Activated CD8-positive, alpha-beta memory T cell treated with anti-CD3 and anti-CD28 coated beads, Interleukin-2, amount 50 U/mL, for 48 hours (primary cell): ENCODE measurements around the gene PPP2R2B.
"Not testable (repeated sequence)": the region's sequence is repeated elsewhere in the genome, so short reads cannot be mapped to it uniquely, and the experiment has no call there.

ENCODE experiments used
- DNase-seq: peaks from one replicate; pipeline ENCODE4 v3.0.0-alpha.2; 2020

Gene PPP2R2B

DNA sequence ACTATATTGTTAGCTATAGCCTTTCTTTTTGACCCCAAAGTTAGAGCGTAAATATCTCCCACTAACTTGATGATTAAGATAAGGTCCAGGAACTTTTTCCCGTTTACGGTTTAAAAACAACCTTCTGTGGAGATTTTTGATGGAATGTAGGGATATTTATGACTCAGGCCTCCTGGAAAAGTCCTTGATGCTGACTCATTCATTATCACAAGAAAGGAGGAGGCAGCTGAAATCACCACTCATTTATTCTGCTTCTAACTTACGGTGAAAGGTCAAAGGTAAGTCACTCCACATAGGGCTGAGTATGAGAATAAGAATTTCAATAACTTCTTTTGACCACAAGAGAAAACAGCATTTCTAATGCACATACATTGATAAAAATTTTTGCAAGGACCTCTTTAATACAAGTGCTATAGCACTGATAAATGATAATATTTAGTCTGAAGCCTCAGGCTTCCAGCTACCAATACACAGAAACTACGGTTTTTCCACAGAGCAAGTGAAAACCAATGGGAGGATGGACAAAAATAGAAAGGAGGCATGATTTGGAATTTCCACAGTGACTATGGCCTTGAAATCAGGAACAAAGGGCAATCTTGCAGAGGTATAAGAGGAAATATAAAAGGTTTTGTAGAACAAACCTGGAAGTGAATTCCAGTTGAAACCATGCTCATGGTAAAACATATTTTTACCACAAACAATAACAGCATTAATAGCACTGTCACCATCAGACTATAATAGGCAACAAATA is 146.5 kb downstream of the PPP2R2B start:
- no peak for DNase-seq

DNA sequence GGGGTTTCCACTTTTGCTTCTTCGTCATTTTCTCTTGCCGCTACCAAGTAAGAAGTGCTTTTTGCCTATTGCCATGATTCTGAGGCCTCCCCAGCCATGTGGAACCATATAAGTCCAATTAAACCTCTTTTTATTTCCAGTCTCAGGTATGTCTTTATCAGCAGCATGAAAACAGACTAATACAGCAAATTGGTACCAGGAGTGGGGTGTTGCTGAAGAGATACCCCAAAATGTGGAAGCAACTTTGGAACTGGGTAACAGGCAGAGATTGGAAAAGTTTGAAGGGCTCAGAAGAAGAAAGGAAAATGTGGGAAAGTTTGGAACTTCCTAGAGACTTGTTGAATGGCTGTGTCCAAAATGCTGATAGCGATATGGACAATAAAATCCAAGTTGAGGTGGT is 149.8 kb downstream of the PPP2R2B start:
- not testable (repeated sequence) for DNase-seq

DNA sequence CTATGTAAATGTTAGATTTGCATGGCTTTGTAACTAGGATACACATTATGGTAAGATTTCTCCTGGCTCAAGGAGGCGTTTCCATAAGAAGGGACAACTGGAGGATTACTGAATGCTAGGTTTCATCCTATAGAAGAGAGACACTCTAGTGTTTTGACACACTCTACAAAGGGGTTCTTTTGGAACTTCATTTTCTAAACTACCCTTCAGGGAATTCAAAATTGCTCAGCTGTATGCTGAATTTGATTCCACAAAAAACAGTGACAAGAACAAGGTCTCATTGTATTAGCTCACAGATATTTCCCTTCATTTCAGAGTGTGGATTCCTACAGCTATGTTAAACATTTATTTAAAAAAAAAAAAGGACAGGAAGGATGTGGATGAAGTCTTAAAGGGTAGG is 151.7 kb downstream of the PPP2R2B start:
- DNase-seq = no peak

DNA sequence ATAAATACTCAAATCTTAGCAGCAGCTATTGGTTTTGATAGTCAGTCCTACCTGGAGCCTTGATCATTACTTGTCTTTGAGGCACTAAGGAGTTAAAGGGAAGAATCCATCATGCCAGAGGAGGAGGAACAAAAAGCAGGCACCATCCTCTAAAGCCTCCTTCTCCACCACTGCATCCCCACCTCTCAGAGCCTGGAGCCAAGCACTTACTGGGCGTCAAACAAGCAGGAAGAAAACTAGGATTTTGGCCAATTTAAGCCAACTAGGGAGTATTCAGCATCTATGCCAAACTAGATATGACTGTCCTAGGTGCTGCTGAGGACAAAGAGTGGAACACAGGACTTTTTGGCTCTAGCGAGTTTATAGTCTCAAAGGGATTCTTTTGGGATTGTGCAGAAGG is 152.5 kb downstream of the PPP2R2B start:
- DNase-seq = no peak

DNA sequence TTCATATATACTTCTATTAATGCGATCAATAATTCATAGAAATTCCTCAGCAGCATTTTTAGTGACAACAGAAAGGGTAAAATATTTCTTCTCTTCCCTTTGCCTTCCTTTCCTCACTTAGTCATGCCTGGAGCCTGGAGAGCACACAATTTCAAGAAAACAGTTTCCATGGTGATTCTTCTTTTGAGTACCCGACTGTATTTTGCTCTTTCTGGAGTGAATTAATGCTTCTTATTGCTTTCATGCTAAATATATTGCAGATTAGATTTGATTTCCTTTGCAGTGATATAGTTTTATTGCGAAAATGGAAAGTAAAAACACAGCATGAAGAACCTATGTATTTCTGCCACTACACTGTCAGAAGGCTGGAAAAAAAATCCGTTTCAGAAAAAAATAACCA is 153.5 kb downstream of the PPP2R2B start:
- no peak for DNase-seq

DNA sequence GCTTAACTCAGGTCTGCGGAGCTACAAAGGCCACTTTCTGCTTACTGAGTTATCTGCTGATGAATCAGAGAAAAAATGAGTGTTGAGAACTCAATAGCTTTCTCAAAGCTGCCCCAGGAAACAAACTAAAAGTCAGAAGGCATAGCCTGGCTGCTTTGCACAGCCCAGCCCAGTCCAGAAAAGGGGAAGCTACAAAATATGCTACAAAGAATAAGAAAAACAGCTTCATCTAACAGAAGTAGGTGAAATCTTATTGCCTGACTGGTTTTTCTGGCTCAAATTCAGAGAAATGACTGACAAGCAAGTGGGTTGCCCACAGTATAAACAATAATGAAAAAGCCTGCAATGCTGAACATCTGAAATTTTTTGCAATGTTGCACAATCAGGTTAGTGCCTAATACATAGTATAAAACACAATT is 156.2 kb downstream of the PPP2R2B start:
- no peak for DNase-seq

DNA sequence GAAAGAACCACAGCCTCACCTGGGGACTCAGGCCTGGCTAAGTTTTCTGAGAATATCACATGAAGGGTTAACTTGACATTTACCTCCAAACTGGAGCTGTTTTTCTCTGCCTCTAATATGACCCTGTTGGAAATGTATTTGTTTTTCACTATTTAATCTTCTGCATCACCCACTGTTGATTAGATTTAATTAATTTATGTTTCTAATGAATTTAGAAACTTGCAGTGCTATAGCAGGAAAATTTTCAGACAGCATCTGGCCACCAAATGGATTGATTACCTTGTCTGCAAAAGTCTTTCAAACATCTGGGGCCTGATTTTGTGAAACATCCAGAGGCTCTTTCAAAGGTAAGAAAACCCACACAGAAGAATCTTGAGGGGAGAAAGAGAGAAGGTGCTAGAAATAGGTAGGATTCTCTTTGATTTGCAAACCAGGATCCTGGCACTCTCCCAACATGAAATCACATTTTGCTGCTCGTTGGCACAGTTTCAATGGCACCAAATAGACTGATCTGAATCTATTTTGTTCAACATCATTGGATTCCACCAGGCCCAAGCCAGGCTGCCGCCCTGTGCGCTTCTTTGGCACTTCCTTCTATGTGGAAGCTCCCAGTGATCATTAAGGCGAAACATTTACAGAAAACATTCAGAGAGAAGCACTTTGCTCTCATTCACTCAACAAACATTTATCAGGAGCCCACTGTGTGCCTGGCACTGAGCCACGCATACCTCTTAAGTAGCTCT is 157.3 kb downstream of the PPP2R2B start:
- DNase-seq = no peak

DNA sequence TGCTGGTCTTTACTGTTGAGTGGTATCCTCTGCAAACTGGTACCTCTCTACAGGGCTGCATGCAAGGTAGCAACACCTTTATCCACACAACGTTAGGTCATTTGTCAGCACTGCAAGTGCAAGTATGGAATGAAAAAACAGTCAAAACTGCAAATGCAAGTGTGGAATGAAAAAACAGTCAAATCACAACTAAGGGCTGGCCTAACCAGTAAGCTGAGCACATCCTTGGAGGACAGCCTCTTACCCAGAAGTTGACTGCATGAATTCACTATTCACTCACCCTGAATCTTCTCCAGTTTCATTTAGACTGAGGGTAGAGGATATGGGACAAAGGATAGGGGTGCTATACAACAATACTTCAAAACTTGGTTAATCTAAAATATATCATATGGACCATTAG is 158.4 kb downstream of the PPP2R2B start:
- DNase-seq = no peak

DNA sequence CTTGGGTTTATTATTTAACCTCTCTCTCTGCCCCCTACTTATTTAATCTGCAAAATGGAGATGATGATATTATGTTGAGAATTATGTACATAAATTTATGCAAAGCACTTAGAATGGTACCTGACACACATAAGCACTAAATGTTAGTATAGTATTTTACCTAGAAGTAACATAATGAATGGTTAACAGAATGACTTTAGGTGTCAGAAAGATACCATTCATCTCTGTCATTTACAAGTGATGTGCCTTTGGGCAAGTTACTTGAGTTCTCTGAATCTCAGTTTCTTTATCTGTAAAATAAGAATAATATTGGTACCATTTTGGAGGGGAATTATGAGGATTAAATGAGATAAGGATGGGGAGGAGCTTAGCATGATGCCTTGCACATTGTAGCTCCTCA is 159.4 kb downstream of the PPP2R2B start:
- DNase-seq = no peak

DNA sequence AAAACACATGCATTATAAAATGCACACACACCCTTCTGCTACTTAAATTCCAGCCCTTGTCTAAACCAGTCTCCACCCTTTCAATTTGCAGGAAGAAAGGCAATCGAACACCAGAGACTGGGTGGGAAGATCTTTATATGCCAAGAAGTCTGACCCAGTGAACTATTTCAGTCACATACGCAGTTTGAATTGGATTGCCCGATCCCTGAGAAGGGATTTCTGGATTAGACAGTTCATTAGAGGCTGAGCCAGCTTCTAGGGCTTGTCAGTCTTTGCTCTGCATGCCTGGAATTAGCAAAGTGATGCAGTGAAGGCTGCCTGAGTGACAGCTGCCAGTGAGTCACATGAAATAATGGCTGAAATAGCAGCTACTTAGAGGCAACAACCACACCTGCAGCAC is 159.9 kb downstream of the PPP2R2B start:
- DNase-seq = no peak

DNA sequence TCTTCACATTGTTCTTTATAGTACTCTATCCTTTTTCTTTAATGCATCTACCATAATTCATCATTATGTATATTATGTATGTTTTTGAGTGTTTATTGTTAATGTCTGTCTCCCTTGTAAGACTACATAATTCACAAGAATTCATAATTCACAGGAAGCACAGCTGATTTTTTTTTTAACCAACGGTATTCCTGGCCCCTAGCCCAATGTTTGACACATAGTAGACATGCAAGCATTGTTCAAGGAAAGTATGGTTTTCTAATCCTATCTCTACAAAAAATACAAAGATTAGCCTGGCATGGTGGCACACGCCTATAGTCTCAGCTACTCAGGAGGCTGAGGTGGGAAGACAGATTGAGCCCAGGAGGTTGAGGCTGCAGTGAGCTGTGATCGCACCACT is 160.6 kb downstream of the PPP2R2B start:
- DNase-seq = no peak

DNA sequence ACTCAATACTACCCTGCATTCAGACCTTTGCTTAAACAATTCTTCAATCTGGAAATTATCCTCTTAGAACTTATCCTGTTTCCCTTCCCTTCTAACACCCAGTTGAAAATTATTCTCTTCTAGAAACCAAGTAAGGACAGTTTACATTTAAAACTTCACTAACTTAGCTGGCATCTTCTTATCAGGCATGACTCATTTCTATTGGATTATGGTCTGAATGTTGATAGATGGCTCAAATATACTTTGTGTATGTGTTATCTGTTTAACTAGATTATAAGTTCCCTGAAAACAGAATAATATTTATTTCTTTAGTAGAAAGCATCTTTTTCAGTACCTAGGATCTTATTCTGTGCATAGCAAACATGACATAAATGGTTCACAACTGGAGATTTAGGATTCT is 161.9 kb downstream of the PPP2R2B start:
- DNase-seq = no peak

DNA sequence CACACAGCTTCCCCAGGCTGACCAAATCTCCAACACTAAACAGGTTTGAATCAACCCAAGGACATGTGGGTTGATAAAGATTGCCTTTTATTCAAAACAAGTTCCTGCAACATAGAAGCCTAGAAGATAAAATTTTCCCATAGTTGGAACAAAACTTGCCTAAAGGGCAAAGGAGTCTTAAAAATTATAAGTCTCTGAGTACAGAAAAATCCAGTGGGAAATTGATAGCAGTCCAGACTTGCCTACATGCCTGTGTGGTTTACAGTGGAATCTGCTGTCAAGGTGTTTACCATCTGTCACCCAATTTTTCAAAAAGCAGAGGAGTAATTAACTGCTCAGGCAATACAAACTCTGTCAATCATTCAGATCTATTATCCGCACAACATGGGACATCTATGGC is 168.2 kb downstream of the PPP2R2B start:
- DNase-seq = no peak

DNA sequence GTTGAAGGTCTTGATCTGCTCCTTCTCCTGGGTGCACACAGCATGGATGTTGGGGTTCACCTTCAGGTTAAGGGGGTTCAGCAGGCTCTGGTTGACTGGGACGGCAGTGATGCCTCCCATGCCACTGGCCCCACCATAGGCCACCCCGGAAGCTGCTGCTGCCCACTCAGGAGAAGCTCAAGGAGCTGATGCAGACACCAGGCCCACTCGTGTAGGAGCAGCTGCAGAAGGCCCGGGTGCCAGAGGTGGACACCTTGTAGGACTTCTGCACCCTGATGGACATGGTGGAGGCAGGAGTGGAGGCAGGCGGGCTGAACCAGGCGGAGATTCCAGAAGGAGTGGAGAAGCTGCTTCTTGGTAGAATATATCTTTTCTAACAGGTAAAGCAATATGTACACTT is 171.2 kb downstream of the PPP2R2B start:
- no peak for DNase-seq

DNA sequence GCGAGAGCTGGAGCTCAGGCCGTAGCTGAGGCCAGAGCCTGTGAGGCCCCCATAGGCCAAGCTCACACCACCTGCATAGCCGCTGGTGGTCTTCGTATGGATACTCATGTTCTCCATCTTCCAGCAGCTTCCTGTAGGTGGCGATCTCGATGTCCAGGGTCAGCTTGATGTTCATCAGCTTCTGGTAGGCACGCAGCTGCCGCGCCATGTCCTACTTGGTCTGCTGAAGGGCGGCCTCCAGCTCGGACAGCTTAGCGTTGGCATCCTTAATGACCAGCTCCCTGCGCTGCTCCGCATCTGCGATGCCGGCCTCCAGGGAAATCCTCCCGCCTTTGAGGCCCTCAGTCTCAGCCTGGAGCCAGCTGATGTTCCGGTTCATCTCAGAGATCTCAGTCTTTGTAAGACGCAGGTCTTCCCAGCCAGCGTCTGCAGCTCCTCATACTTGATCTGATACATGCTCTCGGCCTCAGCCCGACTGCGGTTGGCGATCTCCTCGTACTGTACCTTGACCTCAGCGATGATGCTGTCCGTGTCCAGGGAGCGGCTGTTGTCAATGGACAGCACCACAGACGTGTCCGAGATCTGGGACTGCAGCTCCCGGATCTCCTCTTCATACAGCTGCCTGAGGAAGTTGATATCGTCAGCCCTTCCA is 172.1 kb downstream of the PPP2R2B start:
- no peak for DNase-seq

DNA sequence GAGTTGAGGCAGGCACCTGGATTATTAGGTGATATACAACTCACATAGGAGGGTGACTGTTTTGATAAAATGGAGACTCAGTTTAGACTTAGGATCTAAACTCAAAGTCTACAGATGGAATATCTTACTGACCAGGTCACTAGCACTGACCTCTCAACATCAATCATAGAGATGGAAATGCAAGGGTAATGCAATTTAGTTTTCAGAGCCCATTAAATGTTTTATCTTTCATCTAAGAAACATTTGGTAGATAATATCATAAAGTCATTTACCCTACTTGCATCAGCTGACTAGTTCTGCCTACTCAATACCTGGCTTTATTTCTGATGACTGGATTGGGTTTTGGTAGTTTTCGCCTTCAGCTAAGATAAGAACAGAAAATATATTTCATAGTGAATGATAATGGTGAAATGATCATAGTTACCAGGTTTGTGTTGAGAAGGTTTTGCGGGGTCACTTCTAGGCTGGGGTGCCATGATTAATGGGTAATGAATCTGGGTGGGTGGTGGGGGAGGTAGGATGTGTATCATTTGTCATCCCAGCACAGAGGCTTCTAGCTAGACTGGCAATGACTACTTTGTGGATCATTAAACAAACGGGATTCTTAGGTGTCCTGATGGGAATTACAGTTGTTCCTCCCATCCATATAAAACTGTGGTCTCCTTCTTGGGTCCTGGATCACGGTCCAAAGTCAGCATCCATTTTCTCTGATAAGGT is 173.4 kb downstream of the PPP2R2B start:
- DNase-seq = no peak

DNA sequence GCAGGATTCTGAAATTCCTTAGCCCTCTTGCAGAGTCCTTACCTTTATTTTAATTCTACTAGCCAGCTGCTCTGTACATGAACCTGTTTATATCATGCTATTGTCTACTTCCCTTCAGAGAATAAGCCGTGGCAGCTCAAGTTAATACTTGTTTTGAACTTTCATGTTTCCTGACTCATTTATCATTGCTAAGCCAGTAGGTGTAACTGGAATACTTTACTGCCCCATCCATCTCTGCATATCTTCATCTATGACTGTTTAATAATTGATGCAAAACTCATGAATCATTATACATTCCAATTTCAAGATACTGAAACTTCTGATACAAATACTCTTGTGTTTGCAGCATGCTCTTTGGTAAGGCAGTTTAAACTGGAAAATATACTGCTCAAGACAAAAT is 174.7 kb downstream of the PPP2R2B start:
- no peak for DNase-seq

DNA sequence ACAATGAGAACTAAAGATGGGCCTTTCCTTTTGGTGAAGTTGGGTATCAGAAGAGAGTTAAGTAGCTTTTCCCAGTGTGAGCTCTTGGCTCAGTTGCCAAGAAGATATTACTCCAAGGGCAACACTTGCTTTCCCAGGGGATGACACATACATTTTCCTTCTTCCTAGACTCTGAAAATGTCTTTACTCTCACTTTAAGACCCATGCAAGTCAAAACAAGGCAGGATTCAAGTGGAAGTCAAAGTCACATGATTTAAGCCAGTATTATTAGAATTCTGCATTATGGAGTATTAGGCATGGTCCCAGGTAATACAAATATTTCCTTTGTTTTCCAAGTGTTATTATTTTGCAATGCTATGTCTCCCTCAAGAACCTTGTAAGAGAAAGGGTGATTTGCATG is 175.1 kb downstream of the PPP2R2B start:
- no peak for DNase-seq

DNA sequence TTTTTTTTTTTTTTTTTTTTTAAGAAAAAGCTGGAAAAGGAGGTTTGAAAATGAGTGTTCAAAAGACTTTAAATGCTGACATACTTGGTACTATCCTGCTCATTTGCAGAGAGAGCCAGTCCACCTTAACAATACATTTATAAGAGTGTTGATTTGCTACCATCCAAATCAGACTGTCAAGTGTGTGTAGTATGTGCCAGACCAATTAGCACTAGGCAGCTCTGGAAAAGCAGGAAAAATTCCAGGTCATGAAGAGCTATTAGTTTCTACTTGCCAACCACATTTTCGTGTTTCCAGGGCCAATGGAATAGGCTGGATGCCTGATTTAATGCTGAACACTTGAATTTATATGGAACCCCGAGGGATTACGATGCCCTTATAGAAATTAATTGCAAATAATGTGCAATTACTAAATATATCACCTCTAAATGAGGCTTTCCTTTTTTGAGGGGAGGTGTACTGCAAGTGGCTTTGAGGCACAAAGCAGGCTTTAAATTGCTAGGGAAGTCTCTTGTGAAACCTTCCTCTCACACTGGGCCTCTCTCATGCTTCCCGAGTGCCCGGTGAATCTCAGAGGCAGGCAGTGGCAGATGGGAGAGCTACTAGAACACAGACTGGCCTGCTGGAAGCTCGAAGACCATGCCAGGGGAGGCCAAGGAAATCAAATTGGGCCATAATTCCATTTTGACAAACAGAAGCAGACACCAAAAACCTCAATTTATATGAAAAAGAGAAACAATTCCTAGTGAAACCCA is 178.7 kb downstream of the PPP2R2B start:
- no peak for DNase-seq

DNA sequence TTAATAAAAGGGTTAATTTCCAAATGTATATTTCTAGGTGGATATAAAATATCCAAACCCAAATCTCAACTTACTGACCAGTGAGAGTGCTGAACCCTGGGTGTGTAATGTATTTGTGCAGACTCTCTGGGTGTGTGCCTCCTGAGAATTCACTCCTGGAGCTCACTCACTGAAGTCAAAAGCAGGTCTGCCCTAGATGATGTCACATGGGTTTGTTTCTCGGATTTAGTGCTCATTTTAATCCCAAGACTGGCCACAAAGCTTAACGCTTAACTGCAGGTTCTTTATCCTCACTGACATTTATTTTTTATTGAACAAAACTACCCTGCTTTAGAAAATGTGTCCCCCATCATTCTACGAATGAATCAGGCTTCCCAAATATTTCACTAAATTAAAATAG is 179.4 kb downstream of the PPP2R2B start:
- no peak for DNase-seq

DNA sequence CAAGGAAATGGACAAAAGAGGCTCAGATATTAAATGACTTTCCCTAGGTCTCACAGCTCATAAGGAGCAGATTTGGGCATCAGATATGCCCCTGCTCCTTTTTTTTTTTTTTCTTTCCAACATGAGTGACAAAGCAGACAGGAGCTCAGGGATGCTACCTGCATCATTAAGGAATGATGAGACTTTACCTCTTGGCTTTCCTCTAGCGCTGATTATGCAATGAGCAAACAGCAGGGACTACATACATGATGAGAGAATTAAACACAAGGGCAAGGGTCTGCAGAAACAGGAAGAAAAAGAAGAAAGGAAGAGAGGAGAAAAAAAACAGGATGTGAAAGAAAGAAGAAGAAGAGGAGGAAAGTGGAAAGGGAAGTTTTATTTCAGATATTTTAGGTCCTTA is 179.9 kb downstream of the PPP2R2B start:
- DNase-seq = no peak

DNA sequence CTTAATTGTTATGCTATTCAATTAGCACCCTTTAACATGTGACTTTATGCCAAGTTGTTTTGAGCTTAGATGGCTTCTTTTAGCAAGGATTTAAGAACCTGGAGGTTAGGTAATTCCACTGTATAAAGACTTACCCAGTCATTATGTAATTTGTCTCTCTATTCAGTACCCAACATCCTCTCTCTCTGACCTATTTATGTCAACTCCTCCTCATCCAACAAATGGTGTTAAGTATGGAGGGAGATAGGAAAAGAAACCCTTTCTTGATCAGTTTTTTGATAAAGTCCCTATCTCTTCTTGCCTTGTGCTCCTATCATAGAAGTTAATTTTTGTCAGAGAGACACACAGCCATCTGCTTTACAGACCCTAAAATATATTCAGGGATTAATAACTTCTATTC is 181.3 kb downstream of the PPP2R2B start:
- DNase-seq = no peak

DNA sequence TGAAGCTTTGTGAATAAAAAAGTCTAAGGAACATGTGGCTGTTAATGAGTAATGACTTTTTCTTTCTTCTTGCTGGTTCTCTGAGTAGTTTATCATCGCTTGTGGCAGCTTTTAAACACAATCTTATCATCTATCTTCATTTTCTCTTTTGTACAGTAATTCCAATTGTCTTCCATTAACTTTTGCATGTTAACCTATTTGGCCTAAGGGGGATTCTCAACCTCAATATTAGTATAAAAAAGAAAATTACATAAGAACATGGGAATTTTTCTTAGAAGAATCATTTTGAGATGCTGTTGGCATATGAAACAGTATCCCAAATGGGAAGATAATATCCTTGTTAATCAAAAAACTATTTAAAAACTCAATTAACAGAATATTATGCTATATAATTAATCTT is 182.9 kb downstream of the PPP2R2B start:
- DNase-seq = no peak
